BE2C (cell line): ENCODE results near the gene MED15.
A peak's percentile ranks its signal among the peaks of the same experiment; 100 is the strongest.
"Not testable (repeated sequence)": the region's sequence is repeated elsewhere in the genome, so short reads cannot be mapped to it uniquely, and the experiment has no call there.

Source experiments
- DNase-seq: peaks from one replicate; pipeline ENCODE4 v3.0.0-alpha.2; 2020
- H3K27me3 ChIP-seq: fragments of 250-450 bp; sonication (Bioruptor Pico); 2 replicates; pipeline ENCODE4 v1.5.1; 2020; ENCODE audit warnings: mild to moderate bottlenecking
- H3K36me3 ChIP-seq: fragments of 250-450 bp; sonication (Bioruptor Pico); 2 replicates; pipeline ENCODE4 v1.5.1; 2020; ENCODE audit warnings: mild to moderate bottlenecking
- H3K4me1 ChIP-seq: fragments of 250-450 bp; sonication (Bioruptor Pico); 2 replicates; pipeline ENCODE4 v1.5.1; 2020
- H3K4me3 ChIP-seq: 2 replicates; pipeline ENCODE4 v1.5.1; 2011; ENCODE audit warnings: low read depth, low read length
- H3K9me3 ChIP-seq: fragments of 250-450 bp; sonication (Bioruptor Pico); 2 replicates; pipeline ENCODE4 v1.5.1; 2020
- CTCF ChIP-seq: IDR thresholded peaks from 2 replicates; pipeline ENCODE4 v1.5.1; 2012; ENCODE audit warnings: mild to moderate bottlenecking, low read depth, low read length

Gene MED15

GRCh38 chr22:20533095-20533878 lies 25.9 kb downstream of the MED15 start:
- no peaks in the 10 kb centered on the region for H3K27me3 ChIP-seq
- no peaks in the 10 kb centered on the region for H3K9me3 ChIP-seq
- DNase-seq, result no peak
- no peak for TF ChIP-seq CTCF
- peaks cover 16% of the 10 kb centered on the region for H3K36me3 ChIP-seq
- H3K4me3 ChIP-seq, result no peak overlapping the region
- peaks cover 62% of the 10 kb centered on the region for H3K4me1 ChIP-seq

GRCh38 chr22:20533879-20534265 lies 26.5 kb downstream of the MED15 start:
- DNase-seq, result peak; percentile 69
- H3K4me1 ChIP-seq, result peaks cover 62% of the 10 kb centered on the region
- no peak for TF ChIP-seq CTCF
- H3K4me3 ChIP-seq, result no peak overlapping the region
- H3K27me3 ChIP-seq, result no peaks in the 10 kb centered on the region
- H3K36me3 ChIP-seq, result peaks cover 18% of the 10 kb centered on the region
- H3K9me3 ChIP-seq, result no peaks in the 10 kb centered on the region

GRCh38 chr22:20536590-20537324 lies 29.3 kb downstream of the MED15 start:
- peak; percentile 96 for DNase-seq
- no peak for TF ChIP-seq CTCF
- H3K4me1 ChIP-seq, result peaks cover 44% of the 10 kb centered on the region
- H3K9me3 ChIP-seq, result no peaks in the 10 kb centered on the region
- H3K27me3 ChIP-seq, result no peaks in the 10 kb centered on the region
- H3K36me3 ChIP-seq, result peaks cover 35% of the 10 kb centered on the region
- no peak overlapping the region for H3K4me3 ChIP-seq

GRCh38 chr22:20537325-20537756 lies 29.9 kb downstream of the MED15 start:
- Histone ChIP-seq H3K36me3 (peaks cover 35% of the 10 kb centered on the region), H3K4me1 (peaks cover 39% of the 10 kb centered on the region)
- DNase-seq, result no peak

GRCh38 chr22:20537983-20538382 lies 30.6 kb downstream of the MED15 start:
- Histone ChIP-seq H3K27me3 (no peaks in the 10 kb centered on the region), H3K9me3 (no peaks in the 10 kb centered on the region), H3K36me3 (peaks cover 38% of the 10 kb centered on the region), H3K4me1 (peaks cover 32% of the 10 kb centered on the region), H3K4me3 (no peak overlapping the region)
- TF ChIP-seq CTCF, result no peak
- DNase-seq, result no peak

More at GRCh38 chr22:20537325-20537756, 29.9 kb downstream of the MED15 start:
- no peaks in the 10 kb centered on the region for H3K27me3 ChIP-seq
- no peak overlapping the region for H3K4me3 ChIP-seq
- TF ChIP-seq CTCF, result no peak
- H3K9me3 ChIP-seq, result no peaks in the 10 kb centered on the region

- not testable (repeated sequence) for H3K27me3 ChIP-seq, H3K4me3 ChIP-seq, DNase-seq, H3K9me3 ChIP-seq
- peaks cover 23% of the 10 kb centered on the region for H3K4me1 ChIP-seq
- H3K36me3 ChIP-seq, result peaks cover 41% of the 10 kb centered on the region
Measured at GRCh38 chr22:20538875-20539274, 31.5 kb downstream of the MED15 start.
